SK-N-SH treated with all-trans-retinoic acid at 6 μM for 48 hours (cell line): ENCODE results near the gene HCN4.

ENCODE experiments used
- RARB ChIP-seq: fragments of 250-450 bp; sonication (Bioruptor Pico); IDR thresholded peaks from 2 replicates; pipeline ENCODE4 v1.8.0; 2021; ENCODE audit warnings: mild to moderate bottlenecking, moderate library complexity
- ZC3H10 ChIP-seq: fragments of 250-450 bp; sonication (Bioruptor Pico); IDR thresholded peaks from 2 replicates; pipeline ENCODE4 v1.5.1; 2021; ENCODE audit warnings: mild to moderate bottlenecking, moderate library complexity
- TF ChIP-seq, protein P1 (sequence below): fragments of 250-450 bp; sonication (Bioruptor Pico); IDR thresholded peaks from 2 replicates; pipeline ENCODE4 v1.5.1; 2021; ENCODE audit warnings: mild to moderate bottlenecking, moderate library complexity

GRCh38 chr15:73326157-73326556 lies 42.6 kb downstream of the HCN4 start:
- no peak for TF ChIP-seq RARB (CRISPR knock-in tag)
- no peak for TF ChIP-seq ZC3H10 (CRISPR knock-in tag)
- TF ChIP-seq, protein P1, sequence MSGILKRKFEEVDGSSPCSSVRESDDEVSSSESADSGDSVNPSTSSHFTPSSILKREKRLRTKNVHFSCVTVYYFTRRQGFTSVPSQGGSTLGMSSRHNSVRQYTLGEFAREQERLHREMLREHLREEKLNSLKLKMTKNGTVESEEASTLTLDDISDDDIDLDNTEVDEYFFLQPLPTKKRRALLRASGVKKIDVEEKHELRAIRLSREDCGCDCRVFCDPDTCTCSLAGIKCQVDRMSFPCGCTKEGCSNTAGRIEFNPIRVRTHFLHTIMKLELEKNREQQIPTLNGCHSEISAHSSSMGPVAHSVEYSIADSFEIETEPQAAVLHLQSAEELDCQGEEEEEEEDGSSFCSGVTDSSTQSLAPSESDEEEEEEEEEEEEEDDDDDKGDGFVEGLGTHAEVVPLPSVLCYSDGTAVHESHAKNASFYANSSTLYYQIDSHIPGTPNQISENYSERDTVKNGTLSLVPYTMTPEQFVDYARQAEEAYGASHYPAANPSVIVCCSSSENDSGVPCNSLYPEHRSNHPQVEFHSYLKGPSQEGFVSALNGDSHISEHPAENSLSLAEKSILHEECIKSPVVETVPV (CRISPR knock-in tag) = no peak
